ENCODE results near the gene BTBD19. TPM values are rescaled to one million over a fixed set of nuclear protein-coding genes. Genes with fewer than 3 reads are reported as not detected.
A peak's percentile ranks its signal among the peaks of the same experiment; 100 is the strongest.

BTBD19 gene
- total and polyA plus RNA-seq, 9 of the 15 experiments (the other 6 are each of a cell fraction or from before 2014, with no cell fraction given): 0.22 to 2.0 (median 0.95) TPM

GRCh38 chr1:44775078-44775929 is 33.0 kb upstream of the BTBD19 start, which contains the start of gene RPS8 (continued):
- TF ChIP-seq, protein P1, sequence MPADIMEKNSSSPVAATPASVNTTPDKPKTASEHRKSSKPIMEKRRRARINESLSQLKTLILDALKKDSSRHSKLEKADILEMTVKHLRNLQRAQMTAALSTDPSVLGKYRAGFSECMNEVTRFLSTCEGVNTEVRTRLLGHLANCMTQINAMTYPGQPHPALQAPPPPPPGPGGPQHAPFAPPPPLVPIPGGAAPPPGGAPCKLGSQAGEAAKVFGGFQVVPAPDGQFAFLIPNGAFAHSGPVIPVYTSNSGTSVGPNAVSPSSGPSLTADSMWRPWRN (IDR thresholded peaks at IDR 0.05; ENCODE audit: low read depth): no peak; the same call in 1 of the 2 replicates
- TF ChIP-seq EP400 (IDR thresholded peaks at IDR 0.05): peak; percentile 100
- peak; percentile 34; the same call in 1 of the 2 replicates for TF ChIP-seq HDGF (IDR thresholded peaks at IDR 0.05)
- peak; percentile 66; the same call in 1 of the 2 replicates for TF ChIP-seq PHF21A (IDR thresholded peaks at IDR 0.05; ENCODE audit: borderline replicate concordance, low read depth)
- TF ChIP-seq SMAD4 (CRISPR knock-in tag; conservative IDR thresholded peaks at IDR 0.05): peak; percentile 76
- TF ChIP-seq, protein P2, sequence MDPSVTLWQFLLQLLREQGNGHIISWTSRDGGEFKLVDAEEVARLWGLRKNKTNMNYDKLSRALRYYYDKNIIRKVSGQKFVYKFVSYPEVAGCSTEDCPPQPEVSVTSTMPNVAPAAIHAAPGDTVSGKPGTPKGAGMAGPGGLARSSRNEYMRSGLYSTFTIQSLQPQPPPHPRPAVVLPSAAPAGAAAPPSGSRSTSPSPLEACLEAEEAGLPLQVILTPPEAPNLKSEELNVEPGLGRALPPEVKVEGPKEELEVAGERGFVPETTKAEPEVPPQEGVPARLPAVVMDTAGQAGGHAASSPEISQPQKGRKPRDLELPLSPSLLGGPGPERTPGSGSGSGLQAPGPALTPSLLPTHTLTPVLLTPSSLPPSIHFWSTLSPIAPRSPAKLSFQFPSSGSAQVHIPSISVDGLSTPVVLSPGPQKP (CRISPR knock-in tag; IDR thresholded peaks at IDR 0.05): no peak
- no peak for TF ChIP-seq ZNF551 (CRISPR knock-in tag; IDR thresholded peaks at IDR 0.05)
- TF ChIP-seq, protein P3, sequence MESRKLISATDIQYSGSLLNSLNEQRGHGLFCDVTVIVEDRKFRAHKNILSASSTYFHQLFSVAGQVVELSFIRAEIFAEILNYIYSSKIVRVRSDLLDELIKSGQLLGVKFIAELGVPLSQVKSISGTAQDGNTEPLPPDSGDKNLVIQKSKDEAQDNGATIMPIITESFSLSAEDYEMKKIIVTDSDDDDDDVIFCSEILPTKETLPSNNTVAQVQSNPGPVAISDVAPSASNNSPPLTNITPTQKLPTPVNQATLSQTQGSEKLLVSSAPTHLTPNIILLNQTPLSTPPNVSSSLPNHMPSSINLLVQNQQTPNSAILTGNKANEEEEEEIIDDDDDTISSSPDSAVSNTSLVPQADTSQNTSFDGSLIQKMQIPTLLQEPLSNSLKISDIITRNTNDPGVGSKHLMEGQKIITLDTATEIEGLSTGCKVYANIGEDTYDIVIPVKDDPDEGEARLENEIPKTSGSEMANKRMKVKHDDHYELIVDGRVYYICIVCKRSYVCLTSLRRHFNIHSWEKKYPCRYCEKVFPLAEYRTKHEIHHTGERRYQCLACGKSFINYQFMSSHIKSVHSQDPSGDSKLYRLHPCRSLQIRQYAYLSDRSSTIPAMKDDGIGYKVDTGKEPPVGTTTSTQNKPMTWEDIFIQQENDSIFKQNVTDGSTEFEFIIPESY (CRISPR knock-in tag; IDR thresholded peaks at IDR 0.05): peak; percentile 85
- no peak for TF ChIP-seq HOMEZ (CRISPR knock-in tag; IDR thresholded peaks at IDR 0.05)
- TF ChIP-seq EHMT2 (IDR thresholded peaks at IDR 0.05): peak; percentile 90
- TF ChIP-seq MXI1 (IDR thresholded peaks at IDR 0.05; ENCODE audit: low read depth, low read length): no peak
- no peak for TF ChIP-seq NR3C1 (CRISPR knock-in tag; IDR thresholded peaks at IDR 0.05)
- TF ChIP-seq, protein P4, sequence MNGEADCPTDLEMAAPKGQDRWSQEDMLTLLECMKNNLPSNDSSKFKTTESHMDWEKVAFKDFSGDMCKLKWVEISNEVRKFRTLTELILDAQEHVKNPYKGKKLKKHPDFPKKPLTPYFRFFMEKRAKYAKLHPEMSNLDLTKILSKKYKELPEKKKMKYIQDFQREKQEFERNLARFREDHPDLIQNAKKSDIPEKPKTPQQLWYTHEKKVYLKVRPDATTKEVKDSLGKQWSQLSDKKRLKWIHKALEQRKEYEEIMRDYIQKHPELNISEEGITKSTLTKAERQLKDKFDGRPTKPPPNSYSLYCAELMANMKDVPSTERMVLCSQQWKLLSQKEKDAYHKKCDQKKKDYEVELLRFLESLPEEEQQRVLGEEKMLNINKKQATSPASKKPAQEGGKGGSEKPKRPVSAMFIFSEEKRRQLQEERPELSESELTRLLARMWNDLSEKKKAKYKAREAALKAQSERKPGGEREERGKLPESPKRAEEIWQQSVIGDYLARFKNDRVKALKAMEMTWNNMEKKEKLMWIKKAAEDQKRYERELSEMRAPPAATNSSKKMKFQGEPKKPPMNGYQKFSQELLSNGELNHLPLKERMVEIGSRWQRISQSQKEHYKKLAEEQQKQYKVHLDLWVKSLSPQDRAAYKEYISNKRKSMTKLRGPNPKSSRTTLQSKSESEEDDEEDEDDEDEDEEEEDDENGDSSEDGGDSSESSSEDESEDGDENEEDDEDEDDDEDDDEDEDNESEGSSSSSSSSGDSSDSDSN (IDR thresholded peaks at IDR 0.05; ENCODE audit: borderline replicate concordance in 1 of 2, low read depth in 2 of 2, low read length in 2 of 2): no peak
- no peak for TF ChIP-seq DMBX1 (CRISPR knock-in tag; IDR thresholded peaks at IDR 0.05; ENCODE audit: borderline replicate concordance)
- no peak for TF ChIP-seq HNRNPL (IDR thresholded peaks at IDR 0.05; ENCODE audit: low read depth, low read length)
- TF ChIP-seq SP1 (CRISPR knock-in tag; IDR thresholded peaks at IDR 0.05): peak; percentile 99
- TF ChIP-seq TARDBP (IDR thresholded peaks at IDR 0.05): peak; percentile 84
- peak; percentile 86 for TF ChIP-seq HCFC1 (IDR thresholded peaks at IDR 0.05; ENCODE audit: low read depth, low read length)
- TF ChIP-seq ZNF41 (CRISPR knock-in tag; conservative IDR thresholded peaks at IDR 0.05): peak; percentile 57
- no peak for TF ChIP-seq ZNF24 (IDR thresholded peaks at IDR 0.05)
- TF ChIP-seq ZNF12 (CRISPR knock-in tag; IDR thresholded peaks at IDR 0.05): no peak; the same call in 1 of the 2 replicates
- peak; percentile 83 for TF ChIP-seq GTF2A2 (tag; IDR thresholded peaks at IDR 0.05)

Data from K562 (cell line).